Brain pericyte (primary cell): ENCODE measurements around the gene CSRP2.

Experiments used
- DNase-seq: peaks from one replicate; pipeline ENCODE4 v3.0.0-alpha.2; 2012; ENCODE audit warnings: low read depth, low spot score

CSRP2 gene

DNA sequence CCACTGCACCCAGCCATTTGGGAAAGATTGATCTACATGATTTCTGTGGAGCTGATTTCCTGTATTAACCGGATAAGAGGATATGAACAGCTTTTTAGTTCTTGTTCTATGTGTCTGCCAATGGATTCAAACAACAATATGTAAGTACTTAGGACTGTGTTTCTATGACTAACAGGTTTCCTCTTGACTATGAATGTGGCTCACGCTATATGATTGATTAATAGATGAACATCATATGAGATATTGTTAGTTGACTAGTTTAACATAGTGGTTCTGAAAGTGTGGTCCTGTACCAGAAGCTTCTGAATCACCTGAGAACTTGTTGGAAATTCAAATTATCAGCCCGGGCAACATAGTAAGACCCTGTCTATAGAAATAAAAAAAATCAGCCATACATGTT, 12.8 kb upstream of the CSRP2 start:
- no peak for DNase-seq

DNA sequence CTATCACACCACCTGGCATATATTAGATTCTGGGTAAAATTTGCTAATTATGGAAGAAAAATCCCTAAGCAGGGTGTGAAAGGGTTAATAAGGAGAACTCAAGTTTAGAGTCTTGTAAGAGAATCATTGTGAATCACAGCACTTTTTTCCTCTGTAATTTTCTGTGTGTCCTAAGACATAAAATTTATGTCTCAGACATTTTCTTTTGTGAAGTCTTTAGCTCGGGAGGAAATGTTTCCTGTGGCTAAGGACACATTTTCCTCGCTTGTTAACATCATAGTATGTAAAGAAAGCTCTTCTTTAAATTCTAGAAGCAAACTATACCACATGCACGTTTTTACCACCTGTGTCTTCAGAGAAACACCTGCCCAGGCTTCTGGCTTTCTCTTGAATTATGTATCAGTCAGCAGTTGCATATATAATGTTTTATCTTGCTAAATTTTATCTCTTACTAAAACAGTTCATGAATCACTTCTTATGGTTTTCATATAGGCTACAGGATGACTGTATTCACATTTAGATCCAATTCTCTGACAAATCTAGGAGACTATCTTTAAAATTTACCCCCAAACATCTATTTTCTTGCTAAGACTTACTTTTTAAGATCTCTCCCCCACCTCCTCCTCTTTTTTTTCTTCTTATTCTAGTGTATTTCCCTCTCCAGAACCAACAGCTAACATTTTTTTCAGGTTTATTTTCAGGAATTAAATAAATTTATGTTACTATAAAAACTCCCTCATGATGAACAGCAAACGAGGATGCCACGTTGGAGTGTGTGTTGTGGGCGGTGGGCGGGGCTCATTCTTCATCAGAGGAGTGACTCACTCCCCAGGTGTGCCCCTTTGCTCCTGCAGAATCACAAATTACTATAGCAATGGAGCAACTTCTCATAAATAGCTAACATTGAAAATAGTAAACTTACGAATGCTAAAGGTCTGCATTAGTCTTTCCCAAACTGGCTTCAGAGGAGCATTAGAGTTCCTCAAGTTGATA, 11.6 kb upstream of the CSRP2 start:
- no peak for DNase-seq

DNA sequence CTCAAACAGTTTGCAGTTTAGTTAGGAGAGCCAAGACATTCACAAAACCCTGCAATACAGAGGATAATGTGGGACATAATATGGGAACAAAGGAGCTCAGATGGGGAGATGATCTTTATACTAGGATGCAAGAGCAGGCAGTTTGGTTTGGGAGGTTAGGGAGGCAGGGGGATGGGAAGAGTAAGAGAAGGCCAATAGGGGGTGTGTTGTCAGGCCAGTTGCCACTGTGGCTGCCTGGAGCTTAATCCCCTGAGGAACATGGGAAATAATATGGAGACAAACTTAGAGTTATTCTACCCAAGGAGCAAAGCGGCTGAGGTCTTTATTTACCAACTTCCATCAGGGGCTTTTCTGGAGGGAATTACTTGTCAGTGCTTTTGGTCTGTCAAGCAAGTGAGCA, 10.0 kb upstream of the CSRP2 start:
- DNase-seq: no peak

DNA sequence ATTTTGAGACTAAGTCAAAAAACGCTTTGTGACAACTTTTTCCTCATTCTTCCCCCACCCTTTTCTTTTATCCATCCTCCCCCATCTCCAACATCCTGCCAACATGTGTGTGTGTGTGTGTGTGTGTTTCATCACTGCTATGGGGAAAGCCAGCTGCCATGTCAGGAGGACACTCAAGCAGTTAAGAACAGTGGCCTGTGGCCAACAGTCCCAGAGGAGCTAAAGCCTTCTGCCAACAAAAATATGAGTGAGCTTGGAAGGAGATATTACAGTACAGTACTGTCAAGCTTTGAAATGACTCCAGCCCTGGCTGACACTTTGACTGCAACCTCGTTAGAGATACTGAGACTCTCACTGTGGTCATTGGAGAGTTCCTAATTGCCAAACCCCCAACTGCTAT, 5.0 kb upstream of the CSRP2 start:
- no peak for DNase-seq

DNA sequence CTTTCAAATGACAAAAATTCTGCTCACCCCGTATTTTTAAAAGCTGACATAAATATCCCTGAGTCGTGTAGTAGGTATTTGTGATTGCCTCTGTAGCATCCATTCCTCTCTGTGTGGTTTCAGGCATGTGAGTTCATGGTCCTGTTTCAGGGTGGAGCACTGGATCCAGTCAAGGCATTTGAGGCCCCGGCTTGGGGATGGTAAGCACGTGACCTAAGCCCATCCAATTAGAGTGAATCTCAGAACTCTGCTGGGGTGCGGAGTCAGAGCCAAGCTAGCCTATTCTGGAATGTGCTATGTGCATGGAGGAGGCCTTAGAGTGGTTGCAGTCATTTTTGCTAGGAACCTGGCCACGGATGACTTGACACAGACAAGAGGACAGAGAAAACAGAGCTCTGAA, 4.3 kb upstream of the CSRP2 start:
- DNase-seq: no peak

DNA sequence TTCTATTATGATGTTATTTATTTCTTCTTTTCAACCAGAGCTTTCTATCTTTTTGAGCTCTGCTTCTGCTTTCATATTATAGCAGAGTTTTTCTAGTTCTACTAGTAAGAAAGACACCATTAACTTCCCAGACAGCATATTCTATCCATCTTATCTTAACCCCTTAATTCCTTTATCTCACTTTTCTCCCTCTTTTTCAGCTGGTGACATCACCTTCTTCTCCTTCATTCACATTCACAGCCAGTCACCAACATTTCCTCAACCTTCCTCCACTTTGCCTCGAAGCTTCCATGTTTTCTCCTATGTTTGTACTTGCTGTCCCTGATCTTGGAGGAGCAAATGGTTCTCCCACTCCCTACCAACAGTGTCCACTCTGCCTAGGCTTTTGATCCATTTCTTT, 3.5 kb upstream of the CSRP2 start:
- no peak for DNase-seq

DNA sequence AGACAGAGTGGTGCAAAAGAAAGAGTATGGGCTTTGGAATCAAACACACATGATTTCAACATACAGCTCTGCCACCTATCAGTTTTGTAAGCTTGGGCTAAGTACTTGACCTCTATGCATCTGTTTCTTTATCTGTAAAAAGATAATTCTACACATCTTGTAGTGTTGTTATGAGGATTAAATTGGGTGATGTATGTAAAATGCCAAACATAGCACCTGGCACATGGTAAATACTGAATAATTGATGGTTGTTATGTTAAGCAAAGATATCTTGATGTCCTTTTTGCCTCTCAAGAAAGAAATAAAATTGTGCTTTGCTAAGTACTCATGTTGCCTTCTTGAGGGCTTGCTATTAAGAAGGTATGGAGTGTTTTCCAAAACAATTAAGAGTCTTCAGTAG, 2.3 kb upstream of the CSRP2 start:
- DNase-seq: no peak

DNA sequence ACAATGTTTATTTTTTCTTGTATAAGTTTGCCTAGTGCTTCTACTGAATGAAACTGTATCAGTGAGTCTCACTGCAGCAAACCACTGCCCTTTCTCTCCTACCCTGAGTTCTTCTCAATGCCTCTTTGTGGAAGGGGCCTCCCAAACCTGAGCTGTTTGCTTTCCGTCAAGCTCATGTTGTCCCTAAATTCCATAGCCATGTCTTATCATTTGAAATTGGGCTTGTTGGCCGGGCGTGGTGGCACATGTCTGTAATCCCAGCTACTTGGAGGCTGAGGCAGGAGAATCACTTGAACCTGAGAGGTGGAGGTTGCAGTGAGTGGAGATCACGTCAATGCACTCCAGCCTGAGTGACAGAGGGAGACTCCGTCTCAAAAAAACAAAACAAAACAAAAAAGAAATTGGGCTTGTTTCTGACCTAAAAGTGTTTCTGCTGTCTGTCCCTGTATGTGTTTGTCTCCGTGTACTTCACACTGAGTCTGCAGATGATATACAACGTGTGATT, 1.8 kb upstream of the CSRP2 start:
- DNase-seq: no peak

DNA sequence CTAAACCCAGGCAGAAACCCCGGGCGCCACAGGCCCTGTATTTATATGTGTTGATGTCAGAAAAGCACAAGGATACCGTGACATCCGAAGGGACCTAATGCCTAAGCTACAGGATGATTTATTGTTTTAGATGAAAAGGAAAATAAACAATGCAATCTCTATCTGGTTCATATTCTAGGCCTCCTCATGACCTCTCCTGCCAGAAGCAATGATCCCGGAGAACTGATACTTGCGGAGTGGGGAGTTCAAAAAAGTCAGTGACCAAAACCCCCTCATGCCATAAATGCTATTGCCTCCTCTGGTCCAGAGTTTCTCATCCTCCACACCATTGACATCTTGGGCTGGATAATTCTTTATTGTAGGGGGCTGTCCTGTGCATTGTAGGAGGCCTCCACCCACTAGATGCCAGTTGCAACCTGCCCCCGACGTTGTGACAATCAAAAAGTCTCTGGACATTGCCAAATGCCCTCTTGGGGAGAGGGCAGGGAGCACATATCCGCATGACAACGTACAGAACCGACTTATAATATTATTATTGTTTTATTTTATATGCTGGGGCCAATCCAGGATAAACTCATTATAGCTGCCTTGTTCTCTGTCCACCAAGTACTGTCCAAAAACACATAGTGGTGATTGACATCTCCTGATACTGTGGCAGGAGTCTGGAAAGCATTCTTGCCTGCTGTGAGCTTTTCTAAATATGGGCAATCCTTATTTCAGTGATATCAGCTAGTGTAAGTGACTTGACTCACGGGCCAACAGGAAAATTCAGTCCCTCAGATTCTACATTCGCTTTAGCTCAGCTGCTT, 1.1 kb upstream of the CSRP2 start:
- no peak for DNase-seq

DNA sequence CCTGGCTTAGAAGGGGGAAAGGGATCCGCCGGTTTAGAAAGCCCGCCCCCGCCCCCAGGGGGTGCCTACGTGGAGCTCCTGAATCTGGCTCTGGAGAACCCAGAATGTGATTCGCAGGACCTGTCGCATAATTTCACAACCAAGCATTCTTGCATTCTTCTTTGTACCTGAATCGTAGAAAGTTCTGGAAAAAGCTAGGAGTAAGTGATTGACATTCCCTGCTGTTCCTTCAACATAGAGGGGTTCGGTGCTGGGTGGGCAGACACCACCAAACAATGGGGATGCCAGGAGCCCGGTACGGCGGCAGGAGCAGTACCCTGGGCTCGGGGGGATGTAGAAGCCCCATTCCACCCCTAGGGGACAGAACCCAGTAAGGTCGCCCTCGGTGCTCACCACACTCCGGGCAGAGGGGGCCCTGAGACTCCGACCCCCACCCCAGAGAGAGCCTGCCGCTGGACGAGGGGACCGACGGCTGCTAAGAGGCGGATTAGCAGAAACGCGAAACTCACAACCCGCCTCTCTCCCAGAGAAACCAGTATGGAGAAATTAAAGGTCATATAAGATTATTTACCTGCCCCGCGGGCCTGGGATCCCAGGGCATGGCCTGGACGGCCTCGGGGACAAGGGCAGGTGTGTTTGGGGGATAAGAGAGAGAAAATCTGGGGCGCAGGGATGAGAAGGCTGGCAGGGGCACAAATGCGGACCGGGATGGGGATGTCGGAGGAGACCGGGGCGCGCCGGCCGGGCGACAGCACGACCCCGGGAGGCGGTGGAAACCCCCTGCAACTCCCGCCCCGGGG, 520 bp downstream of the CSRP2 start:
- DNase-seq: no peak

DNA sequence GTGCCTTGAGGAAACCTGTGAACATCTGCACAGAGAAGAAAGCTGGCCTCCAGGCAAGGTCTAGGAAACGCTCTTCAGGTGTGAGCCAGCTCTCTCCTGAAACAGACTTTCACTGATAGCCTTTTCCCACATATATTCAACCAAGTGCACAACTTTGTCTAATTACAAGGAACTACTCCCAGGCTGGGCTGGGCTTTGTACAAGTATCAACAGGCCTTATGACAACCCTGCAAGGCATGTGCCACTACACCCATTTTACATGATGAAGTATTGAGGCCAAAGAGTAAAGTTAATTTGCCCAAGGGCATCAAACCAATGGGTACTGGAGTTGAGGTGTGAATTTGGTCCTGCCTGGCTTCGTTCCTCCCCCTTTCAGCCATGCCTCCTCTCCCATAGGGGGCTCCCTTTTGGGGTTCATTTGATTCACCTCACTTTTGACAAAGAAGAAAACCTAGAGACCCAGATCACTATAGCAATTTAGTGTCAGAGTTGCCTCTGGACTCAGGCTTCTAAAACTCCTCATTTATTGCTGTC, 2.1 kb downstream of the CSRP2 start:
- no peak for DNase-seq

DNA sequence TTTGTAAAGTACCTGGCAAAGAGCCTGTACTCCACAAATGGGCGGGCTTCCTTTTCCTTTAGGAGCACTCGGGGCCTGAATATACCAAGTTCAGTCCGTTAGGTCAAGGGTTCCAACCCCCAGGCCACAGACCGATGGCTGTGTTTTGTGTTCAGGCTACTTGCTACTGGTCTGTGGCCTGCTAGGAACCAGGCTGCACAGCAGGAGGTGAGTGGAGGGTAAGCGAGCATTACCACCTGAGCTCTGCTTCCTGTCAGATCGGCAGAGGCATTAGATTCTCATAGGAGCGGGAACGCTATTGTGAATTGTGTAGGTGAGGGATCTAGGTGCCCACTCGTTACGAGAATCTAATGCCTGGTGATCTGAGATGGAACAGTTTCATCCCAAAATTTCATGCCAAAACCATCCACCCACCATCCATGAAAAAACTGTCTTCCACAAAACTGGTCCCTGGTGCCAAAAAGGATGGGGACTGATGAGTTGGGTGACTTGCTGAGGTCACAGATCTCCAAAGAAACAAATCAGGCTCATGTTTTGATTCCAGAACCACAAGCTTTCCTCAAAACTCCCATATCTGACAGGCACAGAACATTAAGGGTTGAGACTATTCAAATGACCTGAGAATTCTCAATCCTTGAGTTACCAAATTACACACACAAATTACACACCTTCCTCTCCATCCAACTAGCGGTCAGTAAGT, 4.2 kb downstream of the CSRP2 start:
- DNase-seq: no peak

DNA sequence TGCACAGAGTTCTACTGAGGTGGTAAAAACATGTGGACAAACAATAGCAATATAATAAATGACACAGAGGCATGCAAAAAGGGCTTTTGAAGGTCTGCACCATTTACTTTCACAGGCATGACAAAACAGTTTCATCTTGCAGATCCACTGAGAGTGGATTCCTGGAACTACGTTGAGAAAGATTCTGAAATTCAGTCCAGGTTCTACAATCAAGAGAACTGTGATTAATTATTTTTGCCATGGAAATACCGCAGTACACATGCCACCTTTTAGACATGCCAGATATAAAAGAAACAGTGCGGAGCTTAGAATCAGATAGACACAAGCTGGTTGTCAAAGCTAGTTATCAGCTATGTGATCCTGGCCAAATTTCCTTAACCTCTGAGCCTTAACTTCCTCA, 4.8 kb downstream of the CSRP2 start:
- no peak for DNase-seq

DNA sequence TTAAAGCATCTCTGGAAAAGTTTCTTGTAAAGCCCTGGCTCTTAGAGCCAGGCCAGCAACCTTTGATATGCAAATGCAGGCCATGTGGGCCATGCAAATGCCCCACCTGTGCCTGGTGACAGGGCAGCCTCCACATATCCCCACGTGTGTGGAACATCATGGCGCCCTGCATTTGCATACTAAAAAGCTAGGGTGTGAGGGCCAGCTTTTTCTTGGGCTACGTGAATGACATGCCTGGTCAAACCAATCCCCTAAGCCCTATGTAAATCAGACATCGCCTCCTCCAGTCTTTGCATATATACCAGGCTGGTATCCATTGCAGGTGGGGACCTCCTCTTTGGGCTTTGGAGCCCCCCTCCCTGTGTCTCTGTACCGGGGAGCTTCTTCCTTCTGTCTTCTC, 6.4 kb downstream of the CSRP2 start:
- no peak for DNase-seq

DNA sequence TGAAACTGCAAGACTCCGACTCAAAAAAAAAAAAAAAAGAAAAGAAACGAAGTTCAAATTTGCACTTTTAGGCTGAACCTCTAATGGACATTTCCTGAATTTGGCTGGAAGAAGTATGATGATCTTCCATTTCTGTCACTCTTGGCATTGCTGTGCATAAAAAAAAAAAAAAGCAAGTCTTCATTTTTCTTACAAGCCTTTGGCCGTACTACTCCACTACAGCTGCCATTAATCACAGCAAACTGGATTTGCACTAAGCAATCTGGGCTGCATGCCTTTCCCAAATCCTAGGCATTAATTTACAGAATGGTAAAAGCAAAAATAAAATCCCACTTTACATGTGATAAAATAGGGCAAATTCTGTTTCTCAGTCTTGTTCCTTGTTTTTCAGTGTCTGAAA, 7.1 kb downstream of the CSRP2 start:
- no peak for DNase-seq

DNA sequence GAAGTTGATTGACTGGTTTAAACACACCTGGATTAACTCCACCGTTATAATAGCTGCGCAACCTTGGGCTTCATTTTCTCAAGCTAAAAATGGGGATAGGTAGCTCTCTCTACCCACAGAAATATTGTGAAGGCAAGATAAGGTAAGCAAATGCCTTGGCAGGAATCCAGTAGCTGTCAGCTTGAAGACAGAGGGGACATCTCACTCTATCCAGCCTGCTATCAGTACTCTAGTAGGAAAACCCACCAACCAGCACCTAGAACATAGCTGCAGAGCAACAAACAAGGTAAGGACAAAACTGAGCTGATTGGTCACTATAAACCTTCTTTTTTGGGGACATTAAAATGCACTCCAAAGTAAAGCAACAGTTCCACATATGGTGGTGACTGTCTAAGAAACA, 7.7 kb downstream of the CSRP2 start:
- DNase-seq: no peak

DNA sequence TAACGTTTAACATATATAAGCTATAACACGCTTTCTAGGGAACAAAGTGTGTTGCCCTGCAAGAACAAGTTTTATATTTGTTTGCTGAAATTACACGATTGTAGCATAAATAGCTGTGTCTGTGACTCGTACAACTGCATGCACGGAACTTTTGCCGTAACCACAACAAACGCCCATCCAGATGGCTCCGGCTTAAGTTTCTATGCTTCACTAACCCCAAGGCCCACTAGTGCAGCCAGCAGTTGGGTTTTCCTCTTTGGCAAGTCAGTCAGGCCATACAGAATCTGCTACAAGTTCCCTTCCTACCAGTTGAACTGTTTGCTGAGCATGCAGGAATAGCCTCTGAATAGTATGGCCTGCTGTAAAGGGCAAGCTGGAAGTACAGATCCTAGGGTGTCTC, 12.1 kb downstream of the CSRP2 start:
- DNase-seq: no peak

DNA sequence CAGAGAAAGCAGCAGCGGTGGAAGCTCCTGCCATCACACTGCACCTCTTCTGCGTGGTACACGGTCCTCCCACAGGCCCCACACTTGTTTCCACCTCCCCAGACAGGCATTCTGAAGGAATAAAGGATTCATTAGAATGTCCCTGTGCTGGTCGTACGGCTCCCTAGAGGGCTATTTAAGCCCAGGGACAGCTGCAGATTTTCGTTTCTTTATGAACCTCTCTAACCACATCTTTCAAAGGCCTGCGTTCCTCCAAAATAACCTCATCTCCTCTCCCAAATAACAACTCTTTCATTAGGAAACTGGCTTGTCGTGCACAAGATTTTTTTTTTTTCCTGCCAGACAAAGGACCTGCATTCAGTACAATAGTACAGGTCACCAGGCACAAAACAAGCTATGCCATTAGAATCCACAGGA, 12.7 kb downstream of the CSRP2 start:
- DNase-seq: no peak

DNA sequence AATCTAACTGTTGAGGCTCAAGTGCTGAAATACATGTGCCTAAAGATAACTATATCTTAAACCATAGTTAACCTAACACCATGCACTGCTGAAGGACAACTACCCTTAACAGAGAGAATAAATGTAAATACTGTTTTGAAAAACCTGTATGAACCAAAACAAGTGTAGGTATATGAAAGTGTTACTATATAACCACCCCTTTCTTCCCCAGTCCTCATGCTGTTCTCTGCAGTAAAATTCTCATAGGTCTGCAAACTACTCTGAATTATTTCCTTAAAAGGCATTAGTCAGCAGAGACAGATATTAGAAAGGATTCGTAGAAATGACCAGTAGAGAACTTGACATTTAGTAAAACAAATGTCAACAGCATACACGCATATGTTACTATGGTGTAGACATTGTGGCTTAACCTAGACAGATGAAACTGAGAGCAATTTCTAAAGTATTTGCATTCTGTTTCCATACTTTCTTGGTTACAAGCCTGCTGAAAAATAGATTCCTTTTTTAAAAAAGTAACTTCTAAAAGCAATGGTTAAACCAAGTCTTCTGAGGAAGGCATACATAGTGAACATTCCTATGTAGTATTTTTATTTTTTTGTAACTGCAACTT, 13.9 kb downstream of the CSRP2 start:
- no peak for DNase-seq

DNA sequence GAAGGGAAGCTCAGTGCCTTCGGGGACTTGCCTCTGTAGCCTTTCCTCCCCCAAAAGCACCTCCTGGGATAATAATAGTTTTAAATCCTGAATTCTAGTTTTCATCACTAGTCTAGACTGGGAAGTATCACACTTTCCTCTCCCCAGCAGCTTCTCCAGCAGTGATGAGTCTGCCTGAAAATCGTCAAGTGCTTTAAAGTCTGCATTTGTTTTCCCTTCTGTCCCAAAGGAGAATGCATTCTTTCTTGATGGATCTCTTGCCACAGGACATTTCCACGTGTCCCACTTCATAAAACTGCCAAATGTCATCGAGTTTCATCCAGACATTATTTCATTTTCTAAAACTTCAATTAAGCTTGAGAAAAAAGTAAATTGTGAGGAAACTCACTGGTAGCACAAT, 15.0 kb downstream of the CSRP2 start:
- no peak for DNase-seq
